Measurements from ENCODE around the gene MUS81. TPM values are rescaled to one million over a fixed set of nuclear protein-coding genes. Genes with fewer than 3 reads are reported as not detected.
"Not testable (repeated sequence)": the region's sequence is repeated elsewhere in the genome, so short reads cannot be mapped to it uniquely, and the experiment has no call there.

Gene MUS81
- total RNA-seq, 5 donors from 2014 or later (not counting 1 experiment from before 2014, with no cell fraction given): 55.5 to 118 (median 95.6) TPM

DNA sequence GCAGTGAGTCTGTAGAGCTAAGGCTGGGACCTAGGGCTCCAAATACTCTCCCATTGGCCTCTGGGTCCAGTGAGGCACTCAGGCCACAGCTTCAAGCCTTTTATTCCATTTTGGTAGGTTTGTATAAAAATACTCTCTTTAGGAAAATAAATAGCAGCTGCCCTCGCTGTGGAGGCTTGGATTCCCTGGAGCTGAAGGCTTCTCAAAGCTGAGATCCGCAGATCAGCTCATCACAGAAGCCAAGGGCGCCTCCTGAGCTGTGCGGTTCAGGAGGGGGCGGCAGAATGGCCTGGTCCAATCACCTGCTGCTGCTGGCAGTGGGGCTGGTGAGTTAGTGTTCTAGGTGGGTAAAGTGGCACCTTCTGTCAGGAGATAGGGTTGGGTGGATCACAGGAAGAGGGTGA, 31.9 kb downstream of the MUS81 start:
- H3K4me3 ChIP-seq (ENCODE audit: control insufficient read depth in 1 of 2, extremely low read depth in 1 of 2, low read length in 1 of 2): peak overlapping the region; percentile 77 to 83
- not testable (repeated sequence) for H3K9me3 ChIP-seq; H3K36me3 Mint-ChIP-seq; H3K27me3 ChIP-seq (replicated peaks in 1 of 2; ENCODE audit: control insufficient read depth in 2 of 2, extremely low read depth in 1 of 2, insufficient read depth in 2 of 2, low read length in 1 of 2); H3K36me3 ChIP-seq (ENCODE audit: control insufficient read depth in 2 of 2, extremely low read depth in 1 of 2, insufficient read depth in 1 of 2, low read length in 1 of 2); H3K9me3 Mint-ChIP-seq; H3K27me3 Mint-ChIP-seq; ATAC-seq (replicated peaks in 1 of 4)
- H3K27ac ChIP-seq (ENCODE audit: low read length): peak overlapping the region; percentile 83
- H3K4me1 ChIP-seq (ENCODE audit: control insufficient read depth in 1 of 2, extremely low read depth in 1 of 2, insufficient read depth in 2 of 2, low read length in 2 of 2): peaks cover 30 to 71% of the 10 kb centered on the region in 2 experiments
- WGBS (ENCODE audit: insufficient coverage): 35% methylated on average over 5 of the region's 5 CpGs
- ChIA-PET CTCF (interaction anchor here in 1 of 2 donors (0.8 to 9.7 kb wide), 4 partner anchors 9 to 36 kb away, joined by 3 to 167 read pairs (median 14); partner anchors contain the start of genes CFL1, FOSL1 and MUS81), POLR2A (interaction anchor here (1.1 to 3.7 kb wide), 2 partner anchors 9 to 33 kb away, joined by 8 to 20 read pairs; partner anchors contain the start of gene MUS81 (in 1 of the 2))
- Mint-ChIP-seq H3K27ac (peak overlapping the region; percentile 92 to 93), H3K4me1 (peaks cover 58 to 65% (median 64%) of the 10 kb centered on the region in 3 donors), H3K4me3 (peak overlapping the region; percentile 79 to 94 (median 92))
- DNase-seq: peak in 4 of 35 experiments; percentile 18 to 39 (median 26)

DNA sequence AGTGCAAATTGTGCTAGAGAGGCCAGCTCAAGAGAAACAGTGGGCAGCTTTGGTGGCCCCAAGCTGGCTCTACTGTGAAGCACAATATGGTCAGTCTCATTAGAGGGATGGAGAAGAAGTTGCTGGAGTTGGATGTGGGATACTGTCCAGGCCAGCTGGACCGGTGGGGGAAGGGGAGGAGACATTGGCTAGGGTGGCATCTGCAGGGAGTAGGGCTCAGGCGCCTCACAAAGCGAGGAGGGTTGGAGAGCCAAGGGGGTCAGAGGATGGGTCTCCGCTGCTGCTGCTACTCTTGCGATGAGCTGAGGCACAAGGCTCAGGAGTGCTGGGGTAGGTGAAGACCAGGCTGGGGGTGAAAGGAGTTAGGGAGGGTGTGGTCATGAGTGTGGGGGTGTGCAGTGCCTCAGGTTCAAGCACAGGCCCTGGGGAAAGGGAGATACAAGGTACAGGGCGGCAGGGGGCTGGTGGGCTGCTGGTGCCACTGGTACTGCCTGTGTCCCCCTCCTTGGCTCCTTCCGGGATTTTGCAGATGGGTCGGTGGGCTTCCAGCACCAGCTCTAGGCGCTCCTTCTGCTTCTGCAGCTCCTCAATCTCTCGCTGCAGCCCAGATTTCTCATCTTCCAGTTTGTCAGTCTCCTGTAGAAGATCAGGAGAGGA, 32.6 kb downstream of the MUS81 start:
- ATAC-seq (replicated peaks in 1 of 4) (no peak), DNase-seq (no peak)
- H3K27ac ChIP-seq (ENCODE audit: low read length): peak overlapping the region; percentile 83
- H3K4me3 ChIP-seq (ENCODE audit: control insufficient read depth in 1 of 2, extremely low read depth in 1 of 2, low read length in 1 of 2): no peak overlapping the region
- POLR2A ChIA-PET: interaction anchor here (0.6 to 1.1 kb wide), 3 partner anchors 8 to 181 kb away, joined by 6 to 9 read pairs (median 8); no protein-coding TSS in a partner anchor
- Mint-ChIP-seq H3K27me3 (no peaks in the 10 kb centered on the region), H3K4me3 (peak overlapping the region; percentile 79 to 94 (median 92)), H3K36me3 (no peaks in the 10 kb centered on the region), H3K9me3 (no peaks in the 10 kb centered on the region), H3K4me1 (peaks cover 51 to 59% (median 58%) of the 10 kb centered on the region in 3 donors), H3K27ac (peak overlapping the region; percentile 92 to 93)
- CTCF ChIA-PET: interaction anchor here in 1 of 2 donors (1.1 to 3.4 kb wide), 2 partner anchors 8 to 35 kb away, joined by 5 to 22 read pairs; partner anchors contain the start of gene FOSL1
- no peaks in the 10 kb centered on the region for H3K27me3 ChIP-seq (replicated peaks in 1 of 2; ENCODE audit: control insufficient read depth in 2 of 2, extremely low read depth in 1 of 2, insufficient read depth in 2 of 2, low read length in 1 of 2)
- H3K36me3 ChIP-seq (ENCODE audit: control insufficient read depth in 2 of 2, extremely low read depth in 1 of 2, insufficient read depth in 1 of 2, low read length in 1 of 2): no peaks in the 10 kb centered on the region
- H3K9me3 ChIP-seq: no peaks in the 10 kb centered on the region
- 78% methylated on average over 7 of the region's 10 CpGs for WGBS (ENCODE audit: insufficient coverage)
- peaks cover 30 to 65% of the 10 kb centered on the region in 2 experiments for H3K4me1 ChIP-seq (ENCODE audit: control insufficient read depth in 1 of 2, extremely low read depth in 1 of 2, insufficient read depth in 2 of 2, low read length in 2 of 2)

DNA sequence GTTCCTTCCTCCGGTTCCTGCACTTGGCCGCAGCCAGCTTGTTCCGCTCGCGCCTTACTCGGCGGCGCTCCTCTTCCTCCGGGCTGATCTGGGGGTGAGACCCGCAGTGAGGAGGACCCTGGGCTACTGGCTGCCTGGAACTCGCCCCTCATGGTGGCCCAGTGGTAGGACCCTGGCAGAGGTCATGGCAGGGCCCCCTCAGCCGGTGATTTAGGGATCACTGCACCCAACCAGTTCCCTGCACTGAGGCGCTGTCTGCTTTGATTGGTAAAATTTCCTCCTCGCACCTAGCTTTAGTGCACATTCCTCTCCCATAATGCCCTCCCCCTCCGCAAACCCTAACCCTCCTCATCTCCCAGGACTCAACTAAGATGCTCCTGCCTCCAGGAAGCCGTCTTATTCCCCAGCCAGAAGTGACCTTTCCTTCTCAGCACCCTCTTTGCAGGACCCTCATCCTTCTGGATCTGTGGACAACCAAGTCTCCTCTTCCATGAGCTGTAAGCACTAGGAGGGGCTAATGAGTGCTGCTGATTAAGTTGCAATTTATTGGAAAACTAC, 33.9 kb downstream of the MUS81 start:
- ChIA-PET CTCF (interaction anchor here (0.6 to 1.2 kb wide), 5 partner anchors 8 to 92 kb away, joined by 3 to 5 read pairs (median 4); partner anchors contain the start of gene MUS81 (in 1 of the 2)), POLR2A (interaction anchor here in 1 of 2 donors (1.3 kb wide), 1 partner anchor 24 kb away, joined by 3 read pairs; no protein-coding TSS in a partner anchor)
- Mint-ChIP-seq H3K27ac (peak overlapping the region; percentile 90 to 92), H3K4me1 (peaks cover 39 to 52% (median 50%) of the 10 kb centered on the region in 3 donors), H3K27me3 (peaks cover 0 to 3% of the 10 kb centered on the region in 2 donors), H3K4me3 (peak overlapping the region; percentile 67 to 94 (median 79)), H3K36me3 (no peaks in the 10 kb centered on the region), H3K9me3 (no peaks in the 10 kb centered on the region)
- H3K4me1 ChIP-seq (ENCODE audit: control insufficient read depth in 1 of 2, extremely low read depth in 1 of 2, insufficient read depth in 2 of 2, low read length in 2 of 2): peaks cover 26 to 60% of the 10 kb centered on the region in 2 experiments
- peaks cover 0 to 5% of the 10 kb centered on the region in 2 experiments for H3K27me3 ChIP-seq (replicated peaks in 1 of 2; ENCODE audit: control insufficient read depth in 2 of 2, extremely low read depth in 1 of 2, insufficient read depth in 2 of 2, low read length in 1 of 2)
- peak in 4 of 35 experiments; percentile 19 to 58 (median 33) for DNase-seq
- H3K36me3 ChIP-seq (ENCODE audit: control insufficient read depth in 2 of 2, extremely low read depth in 1 of 2, insufficient read depth in 1 of 2, low read length in 1 of 2): no peaks in the 10 kb centered on the region
- H3K9me3 ChIP-seq: no peaks in the 10 kb centered on the region
- peak overlapping the region; percentile 42 to 48 for H3K4me3 ChIP-seq (ENCODE audit: control insufficient read depth in 1 of 2, extremely low read depth in 1 of 2, low read length in 1 of 2)
- ATAC-seq (replicated peaks in 1 of 4): no peak
- WGBS (ENCODE audit: insufficient coverage): 3% methylated on average over 13 of the region's 16 CpGs
- peak overlapping the region; percentile 83 for H3K27ac ChIP-seq (ENCODE audit: low read length)

DNA sequence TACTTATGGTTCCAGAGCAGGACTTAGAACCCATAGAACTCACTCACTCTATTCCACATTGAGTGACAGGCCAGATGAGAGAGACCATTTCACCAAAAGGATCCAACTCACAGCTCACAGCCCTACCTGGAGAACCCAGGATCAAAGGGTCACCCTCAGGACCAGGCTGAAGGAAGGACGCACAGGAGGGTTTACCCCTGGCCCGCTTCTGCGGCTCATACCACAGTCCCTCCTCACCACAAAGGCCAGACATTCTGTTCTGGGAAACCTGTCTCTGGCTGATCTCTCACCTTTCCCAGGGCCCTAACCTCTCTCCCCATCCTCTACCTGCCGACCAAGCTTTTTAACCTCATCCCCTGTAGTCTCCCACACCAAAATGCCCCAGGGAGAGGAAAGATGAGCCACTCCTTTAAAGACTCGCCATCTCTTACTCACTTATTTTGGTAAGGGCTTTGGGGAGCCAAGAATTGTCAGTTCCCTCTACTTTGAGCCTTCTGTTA, 35.3 kb downstream of the MUS81 start:
- Mint-ChIP-seq H3K4me3 (no peak overlapping the region), H3K27ac (peak overlapping the region; percentile 67 to 69), H3K9me3 (no peaks in the 10 kb centered on the region), H3K27me3 (peaks cover 0 to 3% of the 10 kb centered on the region in 2 donors), H3K36me3 (no peaks in the 10 kb centered on the region), H3K4me1 (peaks cover 27 to 44% (median 37%) of the 10 kb centered on the region in 3 donors)
- CTCF ChIA-PET: interaction anchor here in 1 of 2 donors (0.5 kb wide), 1 partner anchor 514 kb away, joined by 3 read pairs; no protein-coding TSS in a partner anchor
- DNase-seq (no peak), ATAC-seq (replicated peaks in 1 of 4) (no peak)
- 97% methylated on average over 3 of the region's 5 CpGs for WGBS (ENCODE audit: insufficient coverage)
- H3K27me3 ChIP-seq (replicated peaks in 1 of 2; ENCODE audit: control insufficient read depth in 2 of 2, extremely low read depth in 1 of 2, insufficient read depth in 2 of 2, low read length in 1 of 2): peaks cover 0 to 14% of the 10 kb centered on the region in 2 experiments
- H3K36me3 ChIP-seq (ENCODE audit: control insufficient read depth in 2 of 2, extremely low read depth in 1 of 2, insufficient read depth in 1 of 2, low read length in 1 of 2): no peaks in the 10 kb centered on the region
- no peak overlapping the region for H3K27ac ChIP-seq (ENCODE audit: low read length)
- POLR2A ChIA-PET: no interaction called here
- H3K4me3 ChIP-seq (ENCODE audit: control insufficient read depth in 1 of 2, extremely low read depth in 1 of 2, low read length in 1 of 2): no peak overlapping the region
- peaks cover 24 to 58% of the 10 kb centered on the region in 2 experiments for H3K4me1 ChIP-seq (ENCODE audit: control insufficient read depth in 1 of 2, extremely low read depth in 1 of 2, insufficient read depth in 2 of 2, low read length in 2 of 2)
- no peaks in the 10 kb centered on the region for H3K9me3 ChIP-seq

DNA sequence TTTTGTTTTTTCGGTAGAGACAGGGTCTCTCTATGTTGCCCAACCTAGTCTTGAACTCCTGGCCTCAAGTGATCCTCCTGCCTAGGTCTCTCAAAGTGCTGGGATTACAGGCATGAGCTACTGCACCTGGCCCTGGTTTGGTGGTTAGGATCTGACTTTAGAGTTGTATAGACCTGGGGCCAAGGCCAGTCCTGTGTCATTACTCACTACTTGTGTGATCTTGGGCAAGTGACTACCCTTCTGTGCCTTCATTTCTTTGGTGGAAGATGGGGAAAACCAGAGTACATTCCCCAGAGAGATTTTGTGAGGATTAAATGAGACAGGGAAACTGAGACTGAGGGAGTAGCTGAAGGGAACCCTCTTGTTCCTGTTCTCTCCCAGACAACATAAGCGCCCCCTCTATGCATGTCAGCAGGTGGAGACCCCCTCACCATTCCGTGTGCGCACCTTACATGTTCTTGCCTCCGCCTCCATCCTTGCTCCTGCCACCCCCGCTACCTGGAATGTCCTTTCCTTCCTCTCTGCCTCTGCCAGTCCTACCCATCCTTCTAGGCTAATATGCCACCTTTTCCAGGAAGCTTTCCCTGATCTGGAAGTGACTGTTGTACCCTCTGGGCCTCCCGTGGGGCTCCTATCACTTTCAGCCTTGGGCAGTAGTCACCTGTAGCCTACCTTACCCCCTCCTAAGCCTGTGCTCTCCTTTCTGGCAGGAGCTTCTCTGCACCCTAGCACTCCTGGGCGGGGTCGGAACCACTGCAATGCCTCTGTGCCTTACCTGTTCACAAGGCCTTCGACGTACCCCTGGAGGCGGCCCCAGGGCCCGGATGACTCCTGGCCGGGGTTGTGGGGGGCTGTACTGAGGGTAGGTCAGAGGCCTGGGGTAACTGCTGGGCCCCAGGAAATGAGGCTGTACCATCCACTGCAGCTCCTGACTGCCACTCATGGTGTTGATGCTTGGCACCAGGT, 36.1 kb downstream of the MUS81 start:
- Mint-ChIP-seq H3K9me3 (no peaks in the 10 kb centered on the region), H3K4me3 (peak overlapping the region in 1 of 3 donors; percentile 13), H3K36me3 (no peaks in the 10 kb centered on the region), H3K27ac (no peak overlapping the region), H3K27me3 (peaks cover 0 to 3% of the 10 kb centered on the region in 2 donors), H3K4me1 (peaks cover 32 to 45% (median 37%) of the 10 kb centered on the region in 3 donors)
- ChIA-PET CTCF (interaction anchor here in 1 of 2 donors (0.7 kb wide), 1 partner anchor 493 kb away, joined by 4 read pairs; no protein-coding TSS in a partner anchor), POLR2A (no interaction called here)
- 93% methylated on average over 10 of the region's 14 CpGs for WGBS (ENCODE audit: insufficient coverage)
- Histone ChIP-seq H3K27me3 (replicated peaks in 1 of 2; ENCODE audit: control insufficient read depth in 2 of 2, extremely low read depth in 1 of 2, insufficient read depth in 2 of 2, low read length in 1 of 2) (peaks cover 0 to 17% of the 10 kb centered on the region in 2 experiments), H3K36me3 (ENCODE audit: control insufficient read depth in 2 of 2, extremely low read depth in 1 of 2, insufficient read depth in 1 of 2, low read length in 1 of 2) (no peaks in the 10 kb centered on the region), H3K4me3 (ENCODE audit: control insufficient read depth in 1 of 2, extremely low read depth in 1 of 2, low read length in 1 of 2) (no peak overlapping the region), H3K4me1 (ENCODE audit: control insufficient read depth in 1 of 2, extremely low read depth in 1 of 2, insufficient read depth in 2 of 2, low read length in 2 of 2) (peaks cover 24 to 63% of the 10 kb centered on the region in 2 experiments), H3K27ac (ENCODE audit: low read length) (no peak overlapping the region), H3K9me3 (no peaks in the 10 kb centered on the region)
- ATAC-seq (replicated peaks in 1 of 4): no peak
- no peak for DNase-seq

All from T-cell (primary cell).